Measurements from ENCODE around the gene WDFY4.

The WDFY4 gene

DNA sequence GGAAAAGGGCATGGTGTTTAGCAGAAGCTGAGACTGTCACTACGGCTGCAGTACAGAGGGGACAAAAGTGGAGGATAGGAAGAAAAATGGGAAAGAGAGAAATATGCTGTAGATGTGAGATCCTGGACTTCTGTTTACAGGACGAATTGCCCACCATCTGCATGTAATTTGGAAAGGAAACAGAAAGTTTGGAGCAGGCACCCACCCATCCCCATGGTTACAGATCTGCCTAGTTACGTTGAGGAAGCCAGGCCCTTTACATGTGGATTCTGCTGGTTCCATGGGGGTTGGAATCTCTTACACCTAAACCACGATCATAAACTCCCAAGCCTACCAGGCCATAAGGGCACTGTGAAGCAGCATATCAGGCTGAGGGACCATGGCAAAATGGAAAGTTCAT lies 84.3 kb downstream of the WDFY4 start:
- no peak overlapping the region for H3K4me3 ChIP-seq (ENCODE audit: insufficient read depth, low read length, poor library complexity, severe bottlenecking)
- H3K36me3 ChIP-seq (ENCODE audit: low read length): peaks cover 5% of the 10 kb centered on the region
- no peak overlapping the region for H3K27ac ChIP-seq (ENCODE audit: low read depth, low read length)
- H3K27me3 ChIP-seq (ENCODE audit: low read length): no peaks in the 10 kb centered on the region
- H4K20me1 ChIP-seq (ENCODE audit: low read depth, low read length): no peaks in the 10 kb centered on the region
- H3K9me3 ChIP-seq (ENCODE audit: insufficient read depth, low read length): no peaks in the 10 kb centered on the region
- H3K9me2 ChIP-seq (replicated peaks; ENCODE audit: insufficient read depth, low read length): no peaks in the 10 kb centered on the region
- TF ChIP-seq EZH2phosphoT487 (conservative IDR thresholded peaks at IDR 0.05; ENCODE audit: low read length): no peak
- TF ChIP-seq, protein P1, sequence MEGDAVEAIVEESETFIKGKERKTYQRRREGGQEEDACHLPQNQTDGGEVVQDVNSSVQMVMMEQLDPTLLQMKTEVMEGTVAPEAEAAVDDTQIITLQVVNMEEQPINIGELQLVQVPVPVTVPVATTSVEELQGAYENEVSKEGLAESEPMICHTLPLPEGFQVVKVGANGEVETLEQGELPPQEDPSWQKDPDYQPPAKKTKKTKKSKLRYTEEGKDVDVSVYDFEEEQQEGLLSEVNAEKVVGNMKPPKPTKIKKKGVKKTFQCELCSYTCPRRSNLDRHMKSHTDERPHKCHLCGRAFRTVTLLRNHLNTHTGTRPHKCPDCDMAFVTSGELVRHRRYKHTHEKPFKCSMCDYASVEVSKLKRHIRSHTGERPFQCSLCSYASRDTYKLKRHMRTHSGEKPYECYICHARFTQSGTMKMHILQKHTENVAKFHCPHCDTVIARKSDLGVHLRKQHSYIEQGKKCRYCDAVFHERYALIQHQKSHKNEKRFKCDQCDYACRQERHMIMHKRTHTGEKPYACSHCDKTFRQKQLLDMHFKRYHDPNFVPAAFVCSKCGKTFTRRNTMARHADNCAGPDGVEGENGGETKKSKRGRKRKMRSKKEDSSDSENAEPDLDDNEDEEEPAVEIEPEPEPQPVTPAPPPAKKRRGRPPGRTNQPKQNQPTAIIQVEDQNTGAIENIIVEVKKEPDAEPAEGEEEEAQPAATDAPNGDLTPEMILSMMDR (IDR thresholded peaks at IDR 0.05; ENCODE audit: insufficient read depth, low read length, poor library complexity, severe bottlenecking): no peak
- no peaks in the 10 kb centered on the region for H3F3A ChIP-seq (ENCODE audit: insufficient read depth)
- no peak overlapping the region for H3K4me2 ChIP-seq (ENCODE audit: low read depth, low read length, poor library complexity, severe bottlenecking)
- no peak overlapping the region for H3K9ac ChIP-seq (ENCODE audit: low read length)
- H2AFZ ChIP-seq (ENCODE audit: low read depth, low read length, severe bottlenecking): no peak overlapping the region
- H3K79me2 ChIP-seq (ENCODE audit: insufficient read depth, low read length): no peaks in the 10 kb centered on the region

DNA sequence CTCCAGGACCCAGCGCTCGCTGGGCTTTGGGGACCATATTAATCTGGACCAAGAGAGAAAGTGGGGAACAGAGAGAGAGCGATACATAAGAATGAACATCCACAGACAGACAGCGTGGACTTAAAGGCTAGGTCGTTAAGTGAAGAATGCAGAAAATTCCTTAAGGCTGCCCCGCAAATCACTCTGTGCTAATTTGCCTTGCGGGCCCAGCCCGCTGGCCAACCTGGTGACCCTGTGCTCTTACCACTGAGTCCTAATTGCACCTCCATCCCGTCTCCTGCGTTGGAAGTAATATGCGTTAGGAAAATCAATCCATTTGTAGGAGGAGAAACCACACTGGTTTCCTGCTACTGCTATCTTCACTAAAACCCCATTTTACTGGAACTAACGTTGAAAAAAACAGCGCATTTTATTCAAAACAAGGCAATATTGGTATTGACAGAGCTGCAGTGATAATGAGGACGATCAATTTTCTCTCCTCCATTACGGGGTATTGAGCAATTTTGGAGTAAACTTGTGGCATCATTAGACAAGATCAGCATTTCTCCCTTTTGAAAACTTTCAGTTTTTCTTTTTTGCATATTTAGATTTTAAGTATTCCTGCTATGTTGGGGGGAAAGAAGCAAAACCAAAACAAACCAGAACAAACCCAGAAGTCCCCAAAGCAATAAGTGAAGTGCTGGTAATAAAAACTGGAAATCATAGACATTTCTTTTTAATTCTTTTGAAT lies 85.2 kb downstream of the WDFY4 start:
- H2AFZ ChIP-seq (ENCODE audit: low read depth, low read length, severe bottlenecking): no peak overlapping the region
- no peaks in the 10 kb centered on the region for H3F3A ChIP-seq (ENCODE audit: insufficient read depth)
- H3K36me3 ChIP-seq (ENCODE audit: low read length): peaks cover 5% of the 10 kb centered on the region
- H3K4me3 ChIP-seq (ENCODE audit: insufficient read depth, low read length, poor library complexity, severe bottlenecking): no peak overlapping the region
- H3K27me3 ChIP-seq (ENCODE audit: low read length): no peaks in the 10 kb centered on the region
- no peaks in the 10 kb centered on the region for H3K79me2 ChIP-seq (ENCODE audit: insufficient read depth, low read length)
- no peak overlapping the region for H3K27ac ChIP-seq (ENCODE audit: low read depth, low read length)
- no peaks in the 10 kb centered on the region for H3K9me3 ChIP-seq (ENCODE audit: insufficient read depth, low read length)
- H3K4me2 ChIP-seq (ENCODE audit: low read depth, low read length, poor library complexity, severe bottlenecking): no peak overlapping the region
- H3K9ac ChIP-seq (ENCODE audit: low read length): no peak overlapping the region
- no peaks in the 10 kb centered on the region for H4K20me1 ChIP-seq (ENCODE audit: low read depth, low read length)
- no peak for TF ChIP-seq EZH2phosphoT487 (conservative IDR thresholded peaks at IDR 0.05; ENCODE audit: low read length)
- no peaks in the 10 kb centered on the region for H3K9me2 ChIP-seq (replicated peaks; ENCODE audit: insufficient read depth, low read length)

DNA sequence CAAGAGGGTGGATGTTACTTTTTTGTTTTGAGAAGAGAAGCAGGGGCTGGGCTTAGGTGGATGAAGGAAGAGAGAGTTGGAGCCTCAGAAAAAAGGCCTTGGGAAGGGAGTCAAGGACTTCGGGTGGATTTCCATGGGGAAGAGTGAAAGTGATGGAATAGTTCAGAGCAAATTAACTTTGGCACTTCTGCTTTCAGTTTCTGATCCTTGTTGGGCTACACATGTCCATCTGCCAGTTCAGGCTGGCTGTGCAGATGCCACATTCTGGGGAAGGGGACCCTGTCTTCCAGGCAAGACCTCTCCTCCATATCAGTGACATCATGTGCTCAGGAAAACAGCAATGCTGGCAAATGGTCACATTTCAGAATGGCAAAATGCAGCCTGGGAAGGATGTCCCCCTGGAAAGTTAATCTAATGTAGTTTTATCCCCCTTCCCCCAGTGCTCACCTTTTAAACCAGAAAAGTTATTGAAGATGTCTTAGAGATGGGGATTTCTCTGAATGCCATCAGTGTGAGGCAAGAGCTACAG lies 86.0 kb downstream of the WDFY4 start:
- no peaks in the 10 kb centered on the region for H3K79me2 ChIP-seq (ENCODE audit: insufficient read depth, low read length)
- TF ChIP-seq, protein P1 (IDR thresholded peaks at IDR 0.05; ENCODE audit: insufficient read depth, low read length, poor library complexity, severe bottlenecking): no peak
- no peak for TF ChIP-seq EZH2phosphoT487 (conservative IDR thresholded peaks at IDR 0.05; ENCODE audit: low read length)
- no peak overlapping the region for H2AFZ ChIP-seq (ENCODE audit: low read depth, low read length, severe bottlenecking)
- no peaks in the 10 kb centered on the region for H3K9me3 ChIP-seq (ENCODE audit: insufficient read depth, low read length)
- peaks cover 5% of the 10 kb centered on the region for H3K36me3 ChIP-seq (ENCODE audit: low read length)
- H3F3A ChIP-seq (ENCODE audit: insufficient read depth): no peaks in the 10 kb centered on the region
- no peak overlapping the region for H3K4me3 ChIP-seq (ENCODE audit: insufficient read depth, low read length, poor library complexity, severe bottlenecking)
- no peak overlapping the region for H3K4me2 ChIP-seq (ENCODE audit: low read depth, low read length, poor library complexity, severe bottlenecking)
- no peak overlapping the region for H3K27ac ChIP-seq (ENCODE audit: low read depth, low read length)
- H3K9ac ChIP-seq (ENCODE audit: low read length): no peak overlapping the region
- no peaks in the 10 kb centered on the region for H3K27me3 ChIP-seq (ENCODE audit: low read length)
- H4K20me1 ChIP-seq (ENCODE audit: low read depth, low read length): no peaks in the 10 kb centered on the region
- H3K9me2 ChIP-seq (replicated peaks; ENCODE audit: insufficient read depth, low read length): no peaks in the 10 kb centered on the region

DNA sequence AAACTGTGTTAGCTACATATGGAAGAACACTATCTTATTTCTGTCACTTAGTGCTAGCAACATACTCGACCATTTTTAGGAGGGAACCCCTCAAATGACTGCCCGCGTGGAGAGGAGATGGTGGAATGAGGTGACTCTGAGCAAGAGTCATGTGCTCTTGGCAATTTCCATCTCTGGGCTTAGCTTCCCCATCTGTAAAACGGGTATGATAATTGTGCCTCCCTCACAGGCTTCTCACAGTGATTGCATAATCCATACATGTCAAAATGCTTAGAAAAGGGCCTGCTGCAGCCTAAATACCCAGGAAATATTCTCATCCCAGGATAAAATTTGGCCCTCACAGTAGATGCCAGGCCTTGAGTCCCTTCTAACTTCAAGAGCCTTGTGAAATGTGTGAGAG lies 86.6 kb downstream of the WDFY4 start:
- H4K20me1 ChIP-seq (ENCODE audit: low read depth, low read length): no peaks in the 10 kb centered on the region
- no peak overlapping the region for H2AFZ ChIP-seq (ENCODE audit: low read depth, low read length, severe bottlenecking)
- no peak for TF ChIP-seq EZH2phosphoT487 (conservative IDR thresholded peaks at IDR 0.05; ENCODE audit: low read length)
- TF ChIP-seq, protein P1 (IDR thresholded peaks at IDR 0.05; ENCODE audit: insufficient read depth, low read length, poor library complexity, severe bottlenecking): no peak
- H3K9me3 ChIP-seq (ENCODE audit: insufficient read depth, low read length): no peaks in the 10 kb centered on the region
- no peaks in the 10 kb centered on the region for H3K9me2 ChIP-seq (replicated peaks; ENCODE audit: insufficient read depth, low read length)
- H3K27ac ChIP-seq (ENCODE audit: low read depth, low read length): no peak overlapping the region
- H3K4me3 ChIP-seq (ENCODE audit: insufficient read depth, low read length, poor library complexity, severe bottlenecking): no peak overlapping the region
- peaks cover 5% of the 10 kb centered on the region for H3K36me3 ChIP-seq (ENCODE audit: low read length)
- no peak overlapping the region for H3K4me2 ChIP-seq (ENCODE audit: low read depth, low read length, poor library complexity, severe bottlenecking)
- no peaks in the 10 kb centered on the region for H3K79me2 ChIP-seq (ENCODE audit: insufficient read depth, low read length)
- H3K9ac ChIP-seq (ENCODE audit: low read length): no peak overlapping the region
- no peaks in the 10 kb centered on the region for H3F3A ChIP-seq (ENCODE audit: insufficient read depth)
- H3K27me3 ChIP-seq (ENCODE audit: low read length): no peaks in the 10 kb centered on the region
